Activated CD8-positive, alpha-beta T cell treated with anti-CD3 and anti-CD28 coated beads for 36 hours (primary cell): ENCODE results near the gene PATL1. TPM values are rescaled to one million over a fixed set of nuclear protein-coding genes. Genes with fewer than 3 reads are reported as not detected.
A peak's percentile ranks its signal among the peaks of the same experiment; 100 is the strongest.

Experiments
- ATAC-seq: fragments of 200-7000 bp; cut with Tn5 transposase; one replicate; pipeline ENCODE4 v1.10.0; 2021; ENCODE audit warnings: mild to moderate bottlenecking, moderate library complexity
- CTCF ChIA-PET: fragments of 350-600 bp; sonication (Branson Sonifier 250); formaldehyde crosslinking; loops from one replicate; lab custom pipeline; 2021; ENCODE audit warnings: antibody characterized with exemption; lab: Charles Lee
- POLR2A ChIA-PET: fragments of 350-600 bp; sonication (Branson Sonifier 250); formaldehyde crosslinking; loops from one replicate; lab custom pipeline; 2021; ENCODE audit warnings: antibody characterized with exemption; lab: Charles Lee
- DNase-seq: peaks from one replicate; pipeline ENCODE4 v3.0.0-alpha.2; 2020
- H3K27ac Mint-ChIP-seq: one replicate; pipeline ENCODE4 v1.8.0; 2021; ENCODE audit warnings: mild to moderate bottlenecking, mixed read lengths
- H3K27me3 Mint-ChIP-seq: one replicate; pipeline ENCODE4 v1.8.0; 2021; ENCODE audit warnings: mixed read lengths
- H3K36me3 Mint-ChIP-seq: one replicate; pipeline ENCODE4 v1.8.0; 2021; ENCODE audit warnings: low read depth, mixed read lengths
- H3K4me1 Mint-ChIP-seq: one replicate; pipeline ENCODE4 v1.8.0; 2021; ENCODE audit warnings: low read depth, mixed read lengths
- H3K4me3 Mint-ChIP-seq: one replicate; pipeline ENCODE4 v1.8.0; 2021; ENCODE audit warnings: mild to moderate bottlenecking, moderate library complexity, mixed read lengths
- H3K9me3 Mint-ChIP-seq: one replicate; pipeline ENCODE4 v1.8.0; 2021; ENCODE audit warnings: mixed read lengths
- intact Hi-C: fragments of 100-400 bp; cut with micrococcal nuclease; formaldehyde crosslinking; loops from one replicate; pipeline ENCODE4 v1.10.0; 2022
- total RNA-seq, 2 experiments: library from RNA; stranded (reverse); gene quantifications; one replicate each; pipeline ENCODE4 v1.2.3, GENCODE V29; 2021
- TF ChIP-seq, protein P1 (sequence below): fragments of 200-600 bp; IDR thresholded peaks from one replicate; pipeline ENCODE4 v1.8.0; 2022; ENCODE audit warnings: antibody characterized with exemption, mild to moderate bottlenecking

PATL1 gene
- total RNA-seq, 2 experiments from 2014 or later, result 59.5 to 60.6 TPM

DNA sequence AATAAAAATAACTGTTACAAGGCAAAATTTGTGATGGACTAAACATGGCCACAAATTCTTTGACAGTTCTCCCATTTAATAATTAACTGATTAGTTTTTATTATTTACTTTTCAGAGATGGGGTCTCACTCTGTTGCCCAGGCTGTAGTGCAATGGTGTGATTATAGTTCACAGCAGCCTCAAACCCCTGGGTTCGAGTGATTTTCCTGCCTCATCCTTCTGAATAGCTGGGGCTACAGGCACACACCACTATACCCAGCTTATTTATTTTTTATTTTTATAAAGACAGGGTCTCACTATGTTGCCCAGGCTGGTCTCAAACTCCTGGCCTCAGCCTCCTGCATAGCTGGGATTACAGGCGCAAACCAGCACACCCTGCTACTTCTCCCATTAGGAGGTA, 4.5 kb upstream of the PATL1 start:
- Mint-ChIP-seq H3K36me3 (no peaks in the 10 kb centered on the region), H3K27ac (no peak overlapping the region), H3K27me3 (peaks cover 2% of the 10 kb centered on the region), H3K9me3 (no peaks in the 10 kb centered on the region), H3K4me1 (peaks cover 15% of the 10 kb centered on the region), H3K4me3 (no peak overlapping the region)
- ATAC-seq, result no peak
- TF ChIP-seq, protein P1, sequence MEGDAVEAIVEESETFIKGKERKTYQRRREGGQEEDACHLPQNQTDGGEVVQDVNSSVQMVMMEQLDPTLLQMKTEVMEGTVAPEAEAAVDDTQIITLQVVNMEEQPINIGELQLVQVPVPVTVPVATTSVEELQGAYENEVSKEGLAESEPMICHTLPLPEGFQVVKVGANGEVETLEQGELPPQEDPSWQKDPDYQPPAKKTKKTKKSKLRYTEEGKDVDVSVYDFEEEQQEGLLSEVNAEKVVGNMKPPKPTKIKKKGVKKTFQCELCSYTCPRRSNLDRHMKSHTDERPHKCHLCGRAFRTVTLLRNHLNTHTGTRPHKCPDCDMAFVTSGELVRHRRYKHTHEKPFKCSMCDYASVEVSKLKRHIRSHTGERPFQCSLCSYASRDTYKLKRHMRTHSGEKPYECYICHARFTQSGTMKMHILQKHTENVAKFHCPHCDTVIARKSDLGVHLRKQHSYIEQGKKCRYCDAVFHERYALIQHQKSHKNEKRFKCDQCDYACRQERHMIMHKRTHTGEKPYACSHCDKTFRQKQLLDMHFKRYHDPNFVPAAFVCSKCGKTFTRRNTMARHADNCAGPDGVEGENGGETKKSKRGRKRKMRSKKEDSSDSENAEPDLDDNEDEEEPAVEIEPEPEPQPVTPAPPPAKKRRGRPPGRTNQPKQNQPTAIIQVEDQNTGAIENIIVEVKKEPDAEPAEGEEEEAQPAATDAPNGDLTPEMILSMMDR, result no peak
- ChIA-PET CTCF (no interaction called here), POLR2A (no interaction called here)
- intact Hi-C loops, result loop anchor here (10.0 kb wide), 1 partner anchor 132 kb away; no protein-coding TSS in a partner anchor
- DNase-seq, result no peak

DNA sequence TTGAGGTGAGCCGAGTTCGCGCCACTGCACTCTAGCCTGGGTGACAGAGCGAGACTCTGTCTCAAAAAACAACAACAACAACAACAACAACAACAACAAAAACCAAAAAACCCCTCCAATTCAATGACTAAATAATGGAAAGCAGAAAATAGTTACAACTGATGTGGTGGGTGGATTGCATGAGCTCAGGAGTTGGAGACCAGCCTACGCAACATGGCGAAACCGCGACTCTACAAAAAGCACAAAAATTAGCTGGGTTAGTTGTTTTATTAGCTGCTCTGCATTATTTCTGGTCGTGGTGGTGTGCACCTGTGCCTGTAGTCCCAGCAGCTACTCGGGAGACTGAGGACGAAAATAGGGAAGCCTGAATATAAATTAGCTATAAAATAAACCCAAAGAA, 2.6 kb upstream of the PATL1 start:
- no peak overlapping the region for H3K27ac Mint-ChIP-seq
- intact Hi-C loops, result loop anchor here (10.0 kb wide), 1 partner anchor 133 kb away; no protein-coding TSS in a partner anchor
- peaks cover 2% of the 10 kb centered on the region for H3K27me3 Mint-ChIP-seq
- ChIA-PET CTCF (interaction anchor here (0.6 to 1.3 kb wide), 3 partner anchors 9 to 536 kb away, joined by 3 to 5 read pairs (median 5); no protein-coding TSS in a partner anchor), POLR2A (interaction anchor here (0.6 to 1.2 kb wide), 3 partner anchors 114 to 142 kb away, joined by 3 read pairs; partner anchors contain the start of gene MRPL16)
- DNase-seq (no peak), ATAC-seq (no peak)
- no peak overlapping the region for H3K4me3 Mint-ChIP-seq
- peaks cover 17% of the 10 kb centered on the region for H3K36me3 Mint-ChIP-seq
- H3K4me1 Mint-ChIP-seq, result peaks cover 29% of the 10 kb centered on the region
- H3K9me3 Mint-ChIP-seq, result no peaks in the 10 kb centered on the region
- TF ChIP-seq, protein P1, result no peak

DNA sequence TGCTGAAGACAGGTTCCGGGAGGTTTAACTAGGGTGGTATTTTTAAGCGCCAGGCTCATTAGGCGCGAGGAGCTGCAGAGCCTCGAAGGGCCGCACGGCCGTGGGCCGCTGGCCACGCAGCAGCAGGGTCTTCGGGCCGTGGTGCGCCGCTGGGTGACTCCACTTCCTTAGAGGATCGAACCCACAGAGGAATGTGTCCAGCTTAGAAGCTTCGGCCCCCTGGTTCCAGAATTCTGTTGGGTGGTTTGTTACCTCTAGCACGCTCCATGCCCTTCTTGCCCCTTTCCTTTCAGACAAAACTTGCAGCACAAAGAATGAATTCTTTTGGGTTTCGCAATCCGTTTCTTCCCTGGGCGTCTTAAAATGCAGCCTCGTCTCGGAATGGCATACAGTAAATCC, 773 bp upstream of the PATL1 start:
- intact Hi-C loops, result loop anchor here (1.0 to 10.0 kb wide), 3 partner anchors 53 to 135 kb away; no protein-coding TSS in a partner anchor
- H3K27me3 Mint-ChIP-seq, result no peaks in the 10 kb centered on the region
- DNase-seq (no peak), ATAC-seq (no peak)
- POLR2A ChIA-PET, result interaction anchor here (0.6 to 2.6 kb wide), 8 partner anchors 53 to 618 kb away, joined by 3 to 16 read pairs (median 4); partner anchors contain the start of genes OSBP and STX3
- CTCF ChIA-PET, result interaction anchor here (0.8 to 1.5 kb wide), 9 partner anchors 11 to 140 kb away, joined by 3 to 5 read pairs (median 3); no protein-coding TSS in a partner anchor
- peaks cover 35% of the 10 kb centered on the region for H3K4me1 Mint-ChIP-seq
- H3K4me3 Mint-ChIP-seq, result peak overlapping the region; percentile 83
- TF ChIP-seq, protein P1, result no peak
- no peaks in the 10 kb centered on the region for H3K9me3 Mint-ChIP-seq
- H3K27ac Mint-ChIP-seq, result peak overlapping the region; percentile 94
- H3K36me3 Mint-ChIP-seq, result peaks cover 30% of the 10 kb centered on the region

DNA sequence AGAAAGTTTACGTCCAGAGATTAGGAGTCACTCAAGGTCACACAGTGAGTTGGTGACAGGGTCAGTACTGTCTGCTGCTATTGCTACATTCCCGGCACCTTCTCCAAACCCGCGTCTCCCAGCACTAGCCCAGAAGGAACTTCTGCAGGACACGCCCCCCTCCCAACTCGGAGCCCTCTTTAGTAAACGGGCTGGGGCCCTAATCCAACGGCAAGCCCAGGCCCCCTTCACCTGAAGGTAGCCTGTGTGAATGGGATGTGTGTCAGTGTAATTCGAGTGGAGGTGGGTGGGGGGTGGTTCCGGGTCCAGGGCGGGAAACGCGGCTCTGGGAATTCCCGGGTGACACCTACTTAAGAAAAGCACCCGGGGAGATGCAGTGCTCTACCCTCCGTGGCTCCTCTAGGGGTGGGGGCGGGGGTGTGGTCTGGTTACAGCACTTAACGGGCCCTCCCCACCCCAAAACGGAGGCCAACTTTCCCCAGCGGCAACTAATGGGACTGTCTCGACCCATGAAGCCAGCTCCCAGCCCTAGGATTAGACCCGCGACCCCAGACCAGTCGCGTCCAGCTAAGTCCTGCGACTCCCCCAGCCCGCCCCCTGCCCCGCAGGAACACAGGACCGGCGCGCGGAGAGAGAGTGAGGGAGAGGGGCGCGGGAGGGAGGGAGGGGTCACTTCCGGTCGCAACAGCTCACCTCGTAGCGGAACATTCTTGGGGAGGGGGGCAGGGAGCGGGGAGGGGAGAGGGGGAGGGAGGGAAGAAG, 468 bp downstream of the PATL1 start:
- H3K36me3 Mint-ChIP-seq, result peaks cover 34% of the 10 kb centered on the region
- CTCF ChIA-PET, result interaction anchor here (0.7 to 1.5 kb wide), 9 partner anchors 12 to 141 kb away, joined by 3 to 5 read pairs (median 3); no protein-coding TSS in a partner anchor
- no peaks in the 10 kb centered on the region for H3K27me3 Mint-ChIP-seq

More for the DNA sequence above, 468 bp downstream of the PATL1 start:
- H3K9me3 Mint-ChIP-seq, result no peaks in the 10 kb centered on the region
- TF ChIP-seq, protein P1, result no peak
- H3K4me3 Mint-ChIP-seq, result peak overlapping the region; percentile 88
- H3K4me1 Mint-ChIP-seq, result peaks cover 43% of the 10 kb centered on the region
- POLR2A ChIA-PET, result interaction anchor here (1.1 to 2.6 kb wide), 12 partner anchors 9 to 140 kb away, joined by 3 to 16 read pairs (median 4); partner anchors contain the start of genes OSBP and STX3
- peak; percentile 78 for DNase-seq
- intact Hi-C loops, result loop anchor here (2.0 kb wide), 1 partner anchor 118 kb away; no protein-coding TSS in a partner anchor
- H3K27ac Mint-ChIP-seq, result peak overlapping the region; percentile 96
- ATAC-seq, result peak; percentile 32
